RWPE1 (cell line): Measurements from ENCODE around the gene KY.

Source experiments
- CTCF ChIA-PET: fragments of 350-600 bp; sonication (Branson Sonifier 250); formaldehyde crosslinking; extraction: SDS; loops from one replicate; lab custom pipeline; 2021; lab: Yijun Ruan, JAX
- POLR2A ChIA-PET: fragments of 400-600 bp; formaldehyde crosslinking; extraction: SDS; loops from one replicate; lab custom pipeline; 2020; ENCODE audit warnings: antibody characterized with exemption; ENCODE audit not compliant: low non-redundant PET; lab: Yijun Ruan, JAX
- DNase-seq: peaks from one replicate; pipeline ENCODE4 v3.0.0; 2012; ENCODE audit warnings: low spot score
- H3K27ac ChIP-seq: fragments of 450-650 bp; 2 replicates; pipeline ENCODE4 v1.5.1; 2017
- TF ChIP-seq, protein P1 (sequence below): fragments of 450-650 bp; conservative IDR thresholded peaks from 2 replicates; pipeline ENCODE4 v1.5.1; 2017; ENCODE audit warnings: low read depth, mild to moderate bottlenecking

KY gene

DNA sequence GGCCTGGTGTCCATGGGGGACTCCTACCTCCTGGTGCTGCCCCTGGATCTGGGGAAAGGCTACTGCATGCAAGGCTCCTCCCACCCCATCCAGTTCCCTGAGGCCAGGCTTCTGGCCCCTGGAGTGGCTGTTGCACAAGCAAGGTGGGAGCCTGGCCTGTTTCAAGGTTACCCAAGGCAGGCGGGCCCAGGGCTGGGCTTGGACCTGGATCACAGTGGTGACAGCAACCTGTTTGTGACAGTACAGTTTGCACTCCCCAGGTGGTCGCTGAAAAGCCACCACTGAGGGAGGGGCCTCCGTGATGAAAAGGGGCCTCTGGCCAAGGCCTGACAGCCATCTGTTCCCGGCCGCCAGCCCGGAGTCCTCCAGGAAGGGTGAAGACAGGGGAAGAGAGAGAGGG, 14.4 kb upstream of the KY start:
- CTCF ChIA-PET = interaction anchor here (0.7 kb wide), 1 partner anchor 90 kb away, joined by 4 read pairs; no protein-coding TSS in a partner anchor
- H3K27ac ChIP-seq = no peak overlapping the region
- POLR2A ChIA-PET = no interaction called here
- TF ChIP-seq, protein P1, sequence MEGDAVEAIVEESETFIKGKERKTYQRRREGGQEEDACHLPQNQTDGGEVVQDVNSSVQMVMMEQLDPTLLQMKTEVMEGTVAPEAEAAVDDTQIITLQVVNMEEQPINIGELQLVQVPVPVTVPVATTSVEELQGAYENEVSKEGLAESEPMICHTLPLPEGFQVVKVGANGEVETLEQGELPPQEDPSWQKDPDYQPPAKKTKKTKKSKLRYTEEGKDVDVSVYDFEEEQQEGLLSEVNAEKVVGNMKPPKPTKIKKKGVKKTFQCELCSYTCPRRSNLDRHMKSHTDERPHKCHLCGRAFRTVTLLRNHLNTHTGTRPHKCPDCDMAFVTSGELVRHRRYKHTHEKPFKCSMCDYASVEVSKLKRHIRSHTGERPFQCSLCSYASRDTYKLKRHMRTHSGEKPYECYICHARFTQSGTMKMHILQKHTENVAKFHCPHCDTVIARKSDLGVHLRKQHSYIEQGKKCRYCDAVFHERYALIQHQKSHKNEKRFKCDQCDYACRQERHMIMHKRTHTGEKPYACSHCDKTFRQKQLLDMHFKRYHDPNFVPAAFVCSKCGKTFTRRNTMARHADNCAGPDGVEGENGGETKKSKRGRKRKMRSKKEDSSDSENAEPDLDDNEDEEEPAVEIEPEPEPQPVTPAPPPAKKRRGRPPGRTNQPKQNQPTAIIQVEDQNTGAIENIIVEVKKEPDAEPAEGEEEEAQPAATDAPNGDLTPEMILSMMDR = no peak
- no peak for DNase-seq

- ChIA-PET POLR2A (no interaction called here), CTCF (interaction anchor here (1.6 kb wide), 1 partner anchor 130 kb away, joined by 6 read pairs; no protein-coding TSS in a partner anchor)
- TF ChIP-seq, protein P1 = no peak
- no peak for DNase-seq
- H3K27ac ChIP-seq = no peak overlapping the region
Observed at GRCh38 chr3:134663721-134664456, 13.1 kb upstream of the KY start.

DNA sequence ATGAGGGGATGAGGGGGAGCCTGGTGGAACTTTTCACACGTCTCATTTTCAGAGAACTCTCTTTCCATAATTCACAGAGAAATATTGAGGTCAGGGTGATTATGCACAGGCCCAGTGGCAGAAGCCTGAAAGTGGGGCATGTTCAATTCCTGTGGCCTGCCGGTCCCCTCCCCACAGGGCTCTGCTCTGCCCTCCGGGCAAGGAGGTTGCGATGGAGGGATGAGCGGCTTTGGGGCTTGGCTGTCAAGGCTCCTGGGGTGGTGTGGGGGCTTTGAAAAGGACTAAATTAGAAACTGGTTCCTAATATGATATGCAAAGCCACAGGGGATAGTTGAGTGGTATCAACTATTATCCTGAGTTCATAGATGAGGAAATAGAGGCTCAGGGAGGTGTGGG, 9.2 kb upstream of the KY start:
- POLR2A ChIA-PET = no interaction called here
- H3K27ac ChIP-seq = no peak overlapping the region
- TF ChIP-seq, protein P1 = no peak
- no peak for DNase-seq
- CTCF ChIA-PET = interaction anchor here (0.6 kb wide), 1 partner anchor 129 kb away, joined by 3 read pairs; no protein-coding TSS in a partner anchor

- H3K27ac ChIP-seq = no peak overlapping the region
- TF ChIP-seq, protein P1 = no peak
- ChIA-PET CTCF (interaction anchor here (0.6 to 0.7 kb wide), 3 partner anchors 129 to 1123 kb away, joined by 3 read pairs; no protein-coding TSS in a partner anchor), POLR2A (no interaction called here)
- no peak for DNase-seq
Observed at GRCh38 chr3:134659391-134660045, 8.7 kb upstream of the KY start.

- CTCF ChIA-PET = interaction anchor here (0.7 kb wide), 1 partner anchor 1122 kb away, joined by 3 read pairs; no protein-coding TSS in a partner anchor
- no peak overlapping the region for H3K27ac ChIP-seq
- no peak for DNase-seq
- POLR2A ChIA-PET = no interaction called here
- TF ChIP-seq, protein P1 = no peak
Observed at GRCh38 chr3:134658555-134658954, 7.7 kb upstream of the KY start.

DNA sequence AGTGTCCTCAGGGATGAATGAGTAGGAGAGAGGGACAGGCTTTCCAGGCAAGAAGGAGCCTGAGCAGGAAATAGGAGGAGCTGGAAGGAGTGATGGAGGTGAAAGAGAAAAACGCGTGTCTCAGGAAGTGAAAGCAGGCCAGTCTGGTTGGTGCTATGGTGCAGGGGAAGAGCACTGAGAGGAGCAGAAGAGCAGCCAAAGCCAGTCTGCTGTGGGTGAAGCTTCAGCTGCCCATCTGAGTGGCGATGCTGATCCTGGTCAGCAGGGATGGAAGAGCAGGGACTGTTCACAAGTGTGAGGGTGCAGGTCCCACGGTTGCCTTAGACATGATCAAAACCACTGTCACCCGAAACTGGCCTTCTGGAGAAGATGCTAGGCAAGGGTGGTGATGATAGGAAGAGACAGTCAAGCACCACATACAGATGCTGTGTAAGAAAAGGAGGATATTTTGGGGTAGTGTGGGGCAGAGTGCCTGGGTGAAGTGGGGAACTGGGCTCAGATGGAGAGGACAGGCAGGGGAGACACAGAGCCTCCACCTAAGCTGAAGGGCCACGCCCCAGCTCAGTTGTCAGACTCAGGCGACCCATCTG, 5.5 kb upstream of the KY start:
- ChIA-PET CTCF (interaction anchor here (0.6 to 0.7 kb wide), 2 partner anchors 16 to 54 kb away, joined by 3 to 4 read pairs; no protein-coding TSS in a partner anchor), POLR2A (no interaction called here)
- no peak overlapping the region for H3K27ac ChIP-seq
- no peak for DNase-seq
- TF ChIP-seq, protein P1 = no peak
